GM23338 (cell line): Measurements from ENCODE around the gene CDCA7. TPM values are rescaled to one million over a fixed set of nuclear protein-coding genes. Genes with fewer than 3 reads are reported as not detected.

Experiments
- ATAC-seq: fragments of 200-7000 bp; cut with Tn5 transposase; 3 replicates; pipeline ENCODE4 v1.9.1; 2020
- DNase-seq: peaks from one replicate; pipeline ENCODE4 v3.0.0-alpha.2; 2015; ENCODE audit warnings: low spot score
- H2AFZ ChIP-seq: fragments of 200-600 bp; sonication (generic); 2 replicates; pipeline ENCODE4 v1.8.0; 2016; ENCODE audit warnings: antibody characterized with exemption, mild to moderate bottlenecking, moderate library complexity
- H3F3A ChIP-seq: fragments of 200-600 bp; sonication (generic); replicated peaks from 2 replicates; pipeline ENCODE4 v1.8.0; 2017; ENCODE audit warnings: antibody characterized with exemption, mixed run types, low read depth
- H3K27ac ChIP-seq: fragments of 200-600 bp; sonication (generic); 2 replicates; pipeline ENCODE4 v1.6.1; 2016; ENCODE audit warnings: low read depth
- H3K27me3 ChIP-seq: fragments of 200-600 bp; sonication (generic); 2 replicates; pipeline ENCODE4 v1.8.0; 2016; ENCODE audit warnings: mild to moderate bottlenecking, mixed run types, moderate library complexity; ENCODE audit not compliant: insufficient read depth
- H3K36me3 ChIP-seq: fragments of 200-600 bp; sonication (generic); 2 replicates; pipeline ENCODE4 v1.8.0; 2016; ENCODE audit warnings: mild to moderate bottlenecking; ENCODE audit not compliant: insufficient read depth
- H3K4me1 ChIP-seq: fragments of 200-600 bp; sonication (generic); 2 replicates; pipeline ENCODE4 v1.8.0; 2016; ENCODE audit warnings: mild to moderate bottlenecking, moderate library complexity; ENCODE audit not compliant: insufficient read depth
- H3K4me2 ChIP-seq: fragments of 200-600 bp; sonication (generic); 2 replicates; pipeline ENCODE4 v1.7.1; 2017; ENCODE audit warnings: mixed run types
- H3K4me3 ChIP-seq: fragments of 200-600 bp; sonication (generic); 2 replicates; pipeline ENCODE4 v1.6.1; 2016; ENCODE audit warnings: mixed run types
- H3K79me2 ChIP-seq: fragments of 200-600 bp; sonication (generic); replicated peaks from 2 replicates; pipeline ENCODE4 v1.8.0; 2017; ENCODE audit warnings: mild to moderate bottlenecking; ENCODE audit not compliant: insufficient read depth
- H3K9me2 ChIP-seq: fragments of 200-600 bp; sonication (generic); 2 replicates; pipeline ENCODE4 v1.8.0; 2017; ENCODE audit not compliant: insufficient read depth
- H4K20me1 ChIP-seq: fragments of 200-600 bp; sonication (generic); replicated peaks from 2 replicates; pipeline ENCODE4 v1.8.0; 2017; ENCODE audit warnings: mild to moderate bottlenecking; ENCODE audit not compliant: insufficient read depth
- H3K27ac Mint-ChIP-seq: 2 replicates; pipeline ENCODE4 v1.8.0; 2020; ENCODE audit warnings: inconsistent platforms, mild to moderate bottlenecking, moderate library complexity, mixed read lengths
- H3K27me3 Mint-ChIP-seq: 3 replicates; pipeline ENCODE4 v1.8.0; 2022; ENCODE audit warnings: low read depth, mild to moderate bottlenecking, moderate library complexity, mixed read lengths, inconsistent platforms; ENCODE audit not compliant: insufficient read depth, poor library complexity
- H3K36me3 Mint-ChIP-seq: 3 replicates; pipeline ENCODE4 v1.8.0; 2021; ENCODE audit warnings: low read depth, mild to moderate bottlenecking, inconsistent platforms, moderate library complexity, mixed read lengths
- H3K4me1 Mint-ChIP-seq: 3 replicates; pipeline ENCODE4 v1.8.0; 2020; ENCODE audit warnings: mild to moderate bottlenecking, inconsistent platforms, mixed read lengths
- H3K4me3 Mint-ChIP-seq: 3 replicates; pipeline ENCODE4 v1.8.0; 2021; ENCODE audit warnings: moderate library complexity, mild to moderate bottlenecking, inconsistent platforms, mixed read lengths
- H3K9me3 Mint-ChIP-seq: 3 replicates; pipeline ENCODE4 v1.8.0; 2020; ENCODE audit warnings: moderate library complexity, mild to moderate bottlenecking, inconsistent platforms, mixed read lengths
- CTCF ChIP-seq, 2 experiments: fragments of 200-600 bp in 1 of 2; sonication (generic) in 1 of 2; conservative IDR thresholded peaks; 2 replicates each; pipeline versions ENCODE4 v1.5.1 to v1.6.1; 2016 to 2017; ENCODE audit warnings: antibody characterized with exemption in 2 of 2, low read depth in 2 of 2, mild to moderate bottlenecking in 2 of 2, moderate library complexity in 1 of 2
- ETS1 ChIP-seq: IDR thresholded peaks from 2 replicates; pipeline ENCODE4 v1.6.1; 2016; ENCODE audit warnings: antibody characterized with exemption
- EZH2 ChIP-seq: fragments of 200-600 bp; sonication (generic); IDR thresholded peaks from one replicate; pipeline ENCODE4 v1.8.0; 2017; ENCODE audit warnings: antibody characterized with exemption, mild to moderate bottlenecking, low read depth; ENCODE audit not compliant: unreplicated experiment
- JUNB ChIP-seq: IDR thresholded peaks from one replicate; pipeline ENCODE4 v1.6.1; 2016; ENCODE audit warnings: antibody characterized with exemption; ENCODE audit not compliant: unreplicated experiment
- NANOG ChIP-seq: IDR thresholded peaks from 2 replicates; pipeline ENCODE4 v1.6.1; 2016; ENCODE audit warnings: antibody characterized with exemption, borderline replicate concordance
- REST ChIP-seq: IDR thresholded peaks from one replicate; pipeline ENCODE4 v1.6.1; 2018; ENCODE audit warnings: antibody characterized with exemption; ENCODE audit not compliant: unreplicated experiment
- ZNF114 ChIP-seq: fragments of 250-450 bp; sonication (Bioruptor Pico); IDR thresholded peaks from 2 replicates; pipeline ENCODE4 v1.5.0; 2020; ENCODE audit warnings: mild to moderate bottlenecking, moderate library complexity
- ZNF331 ChIP-seq: fragments of 250-450 bp; sonication (Bioruptor Pico); IDR thresholded peaks from 2 replicates; pipeline ENCODE4 v1.5.0; 2020; ENCODE audit warnings: low read depth, mild to moderate bottlenecking, moderate library complexity
- polyA plus RNA-seq: library from polyadenylated mRNA; unstranded; fragments of >200 nt; fragmentation: Nextera tagmentation; extraction: Ambion mirVana; gene quantifications from 2 replicates; pipeline ENCODE4 v1.2.1, GENCODE V29; 2016
- total RNA-seq: library from RNA; depleted of rRNA; stranded (reverse); fragments of >200 nt; shearing (Covaris generic); gene quantifications from 2 replicates; pipeline ENCODE4 v1.2.3, GENCODE V29; 2014

The CDCA7 gene
- total and polyA plus RNA-seq, 2 experiments from 2014 or later = 63.7 to 95.5 TPM

- ATAC-seq = no peak
- TF ChIP-seq ETS1 (no peak), JUNB (no peak)
- no peak for DNase-seq
- Histone ChIP-seq H2AFZ (no peak overlapping the region), H3K36me3 (no peaks in the 10 kb centered on the region; the same call in 1 of the 2 replicates), H3K4me1 (peaks cover 14% of the 10 kb centered on the region), H3K79me2 (no peaks in the 10 kb centered on the region), H3K4me3 (no peak overlapping the region), H3F3A (no peaks in the 10 kb centered on the region), H3K4me2 (no peak overlapping the region), H4K20me1 (no peaks in the 10 kb centered on the region), H3K9me2 (peaks cover 15% of the 10 kb centered on the region), H3K27me3 (no peaks in the 10 kb centered on the region), H3K27ac (no peak overlapping the region)
- Mint-ChIP-seq H3K9me3 (peaks cover 51% of the 10 kb centered on the region), H3K27ac (no peak overlapping the region), H3K36me3 (peaks cover 28% of the 10 kb centered on the region), H3K27me3 (peaks cover 4% of the 10 kb centered on the region), H3K4me1 (peaks cover 11% of the 10 kb centered on the region), H3K4me3 (no peak overlapping the region)
Observed at GRCh38 chr2:173349287-173349686, 5.4 kb upstream of the CDCA7 start.

- Histone ChIP-seq H3K79me2 (no peaks in the 10 kb centered on the region), H4K20me1 (no peaks in the 10 kb centered on the region), H3K27me3 (no peaks in the 10 kb centered on the region), H3K9me2 (peaks cover 15% of the 10 kb centered on the region), H3F3A (no peaks in the 10 kb centered on the region), H3K36me3 (no peaks in the 10 kb centered on the region), H2AFZ (no peak overlapping the region), H3K4me2 (no peak overlapping the region), H3K4me3 (no peak overlapping the region), H3K4me1 (peaks cover 14% of the 10 kb centered on the region), H3K27ac (no peak overlapping the region)
- H3K27me3 Mint-ChIP-seq = peaks cover 4% of the 10 kb centered on the region
- H3K4me1 Mint-ChIP-seq = peaks cover 11% of the 10 kb centered on the region
- no peak overlapping the region for H3K4me3 Mint-ChIP-seq
- no peak for ATAC-seq
- peaks cover 40% of the 10 kb centered on the region for H3K9me3 Mint-ChIP-seq
- H3K27ac Mint-ChIP-seq = no peak overlapping the region
- H3K36me3 Mint-ChIP-seq = peaks cover 26% of the 10 kb centered on the region
- no peak for DNase-seq
- TF ChIP-seq NANOG = no peak
- no peak for TF ChIP-seq REST
- no peak for TF ChIP-seq CTCF (conservative IDR thresholded peaks at IDR 0.05; ENCODE audit: low read depth in 2 of 2)
- no peak for TF ChIP-seq EZH2
- TF ChIP-seq ZNF331 = no peak
- no peak for TF ChIP-seq ETS1
- TF ChIP-seq ZNF114 (CRISPR knock-in tag) = no peak
Observed at GRCh38 chr2:173350383-173350782, 4.3 kb upstream of the CDCA7 start.
